ENCODE results near the gene LATS1.

GRCh38 chr6:149717255-149717587, 680 bp downstream of the LATS1 start:
- TF ChIP-seq, protein P1, sequence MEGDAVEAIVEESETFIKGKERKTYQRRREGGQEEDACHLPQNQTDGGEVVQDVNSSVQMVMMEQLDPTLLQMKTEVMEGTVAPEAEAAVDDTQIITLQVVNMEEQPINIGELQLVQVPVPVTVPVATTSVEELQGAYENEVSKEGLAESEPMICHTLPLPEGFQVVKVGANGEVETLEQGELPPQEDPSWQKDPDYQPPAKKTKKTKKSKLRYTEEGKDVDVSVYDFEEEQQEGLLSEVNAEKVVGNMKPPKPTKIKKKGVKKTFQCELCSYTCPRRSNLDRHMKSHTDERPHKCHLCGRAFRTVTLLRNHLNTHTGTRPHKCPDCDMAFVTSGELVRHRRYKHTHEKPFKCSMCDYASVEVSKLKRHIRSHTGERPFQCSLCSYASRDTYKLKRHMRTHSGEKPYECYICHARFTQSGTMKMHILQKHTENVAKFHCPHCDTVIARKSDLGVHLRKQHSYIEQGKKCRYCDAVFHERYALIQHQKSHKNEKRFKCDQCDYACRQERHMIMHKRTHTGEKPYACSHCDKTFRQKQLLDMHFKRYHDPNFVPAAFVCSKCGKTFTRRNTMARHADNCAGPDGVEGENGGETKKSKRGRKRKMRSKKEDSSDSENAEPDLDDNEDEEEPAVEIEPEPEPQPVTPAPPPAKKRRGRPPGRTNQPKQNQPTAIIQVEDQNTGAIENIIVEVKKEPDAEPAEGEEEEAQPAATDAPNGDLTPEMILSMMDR (IDR thresholded peaks at IDR 0.05; ENCODE audit: insufficient read depth, low read depth, low read length), result no peak
- no peak for TF ChIP-seq EZH2 (IDR thresholded peaks at IDR 0.05; ENCODE audit: insufficient read depth, low read length)
